ENCODE measurements around the gene ATP6V0C. TPM values are rescaled to one million over a fixed set of nuclear protein-coding genes. Genes with fewer than 3 reads are reported as not detected.

ATP6V0C gene
- polyA plus RNA-seq, 1 donor from 2014 or later: 100 TPM

DNA sequence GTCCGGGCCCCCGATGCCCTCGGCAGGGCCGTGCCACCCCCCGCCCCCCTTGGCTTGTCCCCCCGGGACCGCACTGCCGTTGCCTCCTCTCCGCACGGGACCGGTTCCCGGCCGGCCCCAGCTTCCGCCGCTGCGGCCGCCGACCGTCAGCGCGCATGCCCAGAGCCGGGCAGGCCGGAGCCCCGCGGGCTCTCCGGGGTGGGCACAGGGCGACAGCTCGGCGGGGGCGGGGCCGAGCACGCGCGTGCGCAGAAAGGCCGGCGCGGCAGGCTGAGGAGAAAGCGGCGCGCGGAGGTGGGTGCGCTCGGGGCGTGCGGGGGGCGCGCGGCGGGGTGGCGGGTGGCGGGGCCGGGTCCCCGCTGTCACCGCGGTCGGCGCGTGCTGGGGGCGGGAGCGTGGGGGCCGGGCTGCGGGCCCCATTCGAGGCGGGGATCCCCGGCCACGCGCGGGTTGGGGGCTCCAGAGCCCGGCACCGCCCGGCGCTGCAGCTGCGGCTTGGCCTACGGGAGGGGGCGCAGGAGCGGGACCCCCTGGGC is 38.8 kb upstream of the ATP6V0C start, which contains the start of gene TBC1D24:
Gene TBC1D24, plus strand, starts transcription at position 251 of the 536 bp plus-strand sequence. CDS start 21,022 bp downstream, outside the sequence.
- Histone ChIP-seq H2AFZ (ENCODE audit: low read depth, low read length) (peak within 1 kb of the TSS; percentile 60), H4K20me1 (ENCODE audit: insufficient read depth) (no peaks in the 10 kb centered on the region), H3K4me2 (ENCODE audit: low read length) (peak within 1 kb of the TSS; percentile 89), H3K4me3 (ENCODE audit: low read length) (peak within 1 kb of the TSS; percentile 94), H3K9me2 (ENCODE audit: insufficient read depth, low read length) (no peaks in the 10 kb centered on the region), H3F3A (ENCODE audit: insufficient read depth, low read length, poor library complexity, severe bottlenecking) (no peaks in the 10 kb centered on the region), H3K9ac (ENCODE audit: low read length) (peak within 1 kb of the TSS; percentile 73), H3K79me2 (replicated peaks; ENCODE audit: insufficient read depth, low read length) (peaks cover 8% of the 10 kb centered on the region), H3K9me3 (ENCODE audit: low read length) (no peaks in the 10 kb centered on the region), H3K27ac (ENCODE audit: low read length) (peak within 1 kb of the TSS; percentile 16), H3K27me3 (ENCODE audit: insufficient read depth, low read depth, low read length) (no peaks in the 10 kb centered on the region), H3K36me3 (ENCODE audit: insufficient read depth, low read length) (no peaks in the 10 kb centered on the region)
- TF ChIP-seq EZH2 (IDR thresholded peaks at IDR 0.05; ENCODE audit: borderline replicate concordance, insufficient read depth, low read length, poor library complexity, severe bottlenecking): no peak
- peak; percentile 73 for TF ChIP-seq POLR2AphosphoS5 (IDR thresholded peaks at IDR 0.05)

DNA sequence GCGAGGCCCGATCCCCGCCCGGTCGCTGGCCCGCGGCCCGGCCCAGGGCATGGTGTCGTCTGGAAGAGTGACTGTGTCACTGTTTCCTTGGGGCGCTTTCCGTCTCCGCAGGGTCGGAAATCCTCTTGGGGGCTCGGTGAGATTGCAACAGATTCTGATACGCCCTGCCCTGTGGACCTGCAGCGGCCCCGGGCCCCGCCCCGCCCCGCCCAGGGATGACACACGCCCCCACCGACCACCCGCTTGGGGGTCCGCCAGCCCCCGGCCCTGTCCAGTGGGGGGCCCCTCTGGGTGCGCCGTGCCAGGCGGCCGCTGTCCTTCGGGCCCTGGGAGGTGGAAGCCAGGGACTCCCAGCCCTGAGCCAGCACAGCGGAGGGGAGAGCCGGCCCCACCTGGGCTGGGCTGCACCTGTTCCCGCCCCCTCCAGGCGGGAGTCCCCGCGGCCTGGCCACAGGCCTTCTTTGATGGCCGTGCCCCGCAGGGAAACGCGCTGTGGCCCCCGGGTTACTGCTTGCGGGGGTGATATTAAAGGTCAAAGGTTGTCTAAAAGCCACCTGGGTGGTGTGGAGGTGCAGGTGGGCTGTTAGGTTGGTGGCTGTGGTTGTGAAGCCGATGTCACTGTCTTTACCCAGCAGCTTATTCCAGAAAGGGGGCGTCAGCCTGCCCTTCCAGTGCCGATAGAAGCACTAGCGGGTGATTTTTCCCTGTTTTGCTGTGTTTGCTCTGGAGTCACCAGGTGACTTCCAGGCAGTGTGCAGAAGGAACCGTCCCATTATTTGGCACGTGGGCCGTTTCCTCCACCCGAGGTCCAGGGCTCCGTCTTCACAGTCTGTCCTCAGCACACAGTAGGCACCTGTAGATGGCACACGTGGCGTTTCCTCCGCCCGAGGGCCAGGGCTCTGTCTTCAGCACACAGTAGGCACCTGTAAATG is 38.1 kb upstream of the ATP6V0C start:
- Histone ChIP-seq H3K9ac (ENCODE audit: low read length) (peak overlapping the region; percentile 73), H3K4me2 (ENCODE audit: low read length) (peak overlapping the region; percentile 89), H3K36me3 (ENCODE audit: insufficient read depth, low read length) (no peaks in the 10 kb centered on the region), H3K9me2 (ENCODE audit: insufficient read depth, low read length) (no peaks in the 10 kb centered on the region), H4K20me1 (ENCODE audit: insufficient read depth) (no peaks in the 10 kb centered on the region), H3K27me3 (ENCODE audit: insufficient read depth, low read depth, low read length) (no peaks in the 10 kb centered on the region), H3K4me3 (ENCODE audit: low read length) (peak overlapping the region; percentile 94), H3F3A (ENCODE audit: insufficient read depth, low read length, poor library complexity, severe bottlenecking) (no peaks in the 10 kb centered on the region), H3K9me3 (ENCODE audit: low read length) (no peaks in the 10 kb centered on the region), H2AFZ (ENCODE audit: low read depth, low read length) (no peak overlapping the region), H3K79me2 (replicated peaks; ENCODE audit: insufficient read depth, low read length) (peaks cover 8% of the 10 kb centered on the region), H3K27ac (ENCODE audit: low read length) (no peak overlapping the region)
- TF ChIP-seq SMC3 (conservative IDR thresholded peaks at IDR 0.05; ENCODE audit: poor library complexity) (no peak), TAF1 (IDR thresholded peaks at IDR 0.05; ENCODE audit: low read depth) (no peak)
- TF ChIP-seq, protein P1, sequence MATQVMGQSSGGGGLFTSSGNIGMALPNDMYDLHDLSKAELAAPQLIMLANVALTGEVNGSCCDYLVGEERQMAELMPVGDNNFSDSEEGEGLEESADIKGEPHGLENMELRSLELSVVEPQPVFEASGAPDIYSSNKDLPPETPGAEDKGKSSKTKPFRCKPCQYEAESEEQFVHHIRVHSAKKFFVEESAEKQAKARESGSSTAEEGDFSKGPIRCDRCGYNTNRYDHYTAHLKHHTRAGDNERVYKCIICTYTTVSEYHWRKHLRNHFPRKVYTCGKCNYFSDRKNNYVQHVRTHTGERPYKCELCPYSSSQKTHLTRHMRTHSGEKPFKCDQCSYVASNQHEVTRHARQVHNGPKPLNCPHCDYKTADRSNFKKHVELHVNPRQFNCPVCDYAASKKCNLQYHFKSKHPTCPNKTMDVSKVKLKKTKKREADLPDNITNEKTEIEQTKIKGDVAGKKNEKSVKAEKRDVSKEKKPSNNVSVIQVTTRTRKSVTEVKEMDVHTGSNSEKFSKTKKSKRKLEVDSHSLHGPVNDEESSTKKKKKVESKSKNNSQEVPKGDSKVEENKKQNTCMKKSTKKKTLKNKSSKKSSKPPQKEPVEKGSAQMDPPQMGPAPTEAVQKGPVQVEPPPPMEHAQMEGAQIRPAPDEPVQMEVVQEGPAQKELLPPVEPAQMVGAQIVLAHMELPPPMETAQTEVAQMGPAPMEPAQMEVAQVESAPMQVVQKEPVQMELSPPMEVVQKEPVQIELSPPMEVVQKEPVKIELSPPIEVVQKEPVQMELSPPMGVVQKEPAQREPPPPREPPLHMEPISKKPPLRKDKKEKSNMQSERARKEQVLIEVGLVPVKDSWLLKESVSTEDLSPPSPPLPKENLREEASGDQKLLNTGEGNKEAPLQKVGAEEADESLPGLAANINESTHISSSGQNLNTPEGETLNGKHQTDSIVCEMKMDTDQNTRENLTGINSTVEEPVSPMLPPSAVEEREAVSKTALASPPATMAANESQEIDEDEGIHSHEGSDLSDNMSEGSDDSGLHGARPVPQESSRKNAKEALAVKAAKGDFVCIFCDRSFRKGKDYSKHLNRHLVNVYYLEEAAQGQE (IDR thresholded peaks at IDR 0.05; ENCODE audit: borderline replicate concordance): peak; percentile 8

DNA sequence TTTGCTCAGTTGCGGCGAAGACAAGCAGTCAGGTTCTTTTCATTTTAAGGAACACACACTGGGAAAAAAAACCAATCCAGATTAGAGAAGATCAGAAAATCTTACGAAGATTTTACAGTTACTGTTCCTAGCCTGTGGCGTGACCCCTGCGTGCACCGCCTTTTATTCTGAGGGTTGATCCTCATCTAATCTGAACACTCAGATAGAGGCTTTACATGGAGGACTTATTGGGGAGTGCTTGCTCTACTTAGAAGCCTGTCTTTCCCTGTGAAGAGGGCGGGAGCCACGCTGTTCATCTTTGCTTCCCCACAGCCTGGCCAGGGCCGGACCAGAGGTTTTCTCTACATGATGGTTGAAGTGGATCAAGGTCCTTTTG is 37.4 kb upstream of the ATP6V0C start:
- TF ChIP-seq TAF1 (IDR thresholded peaks at IDR 0.05; ENCODE audit: low read depth): no peak
- no peak for TF ChIP-seq SMC3 (conservative IDR thresholded peaks at IDR 0.05; ENCODE audit: poor library complexity)
- TF ChIP-seq EP300 (conservative IDR thresholded peaks at IDR 0.05; ENCODE audit: poor library complexity, severe bottlenecking): no peak
- TF ChIP-seq, protein P1 (IDR thresholded peaks at IDR 0.05; ENCODE audit: borderline replicate concordance): no peak
- no peak for TF ChIP-seq EZH2 (IDR thresholded peaks at IDR 0.05; ENCODE audit: borderline replicate concordance, insufficient read depth, low read length, poor library complexity, severe bottlenecking)
- TF ChIP-seq MXI1 (conservative IDR thresholded peaks at IDR 0.05; ENCODE audit: poor library complexity, severe bottlenecking): no peak
- no peak for TF ChIP-seq POLR2AphosphoS5 (IDR thresholded peaks at IDR 0.05)
- TF ChIP-seq RAD21 (conservative IDR thresholded peaks at IDR 0.05): no peak
- TF ChIP-seq, protein P2, sequence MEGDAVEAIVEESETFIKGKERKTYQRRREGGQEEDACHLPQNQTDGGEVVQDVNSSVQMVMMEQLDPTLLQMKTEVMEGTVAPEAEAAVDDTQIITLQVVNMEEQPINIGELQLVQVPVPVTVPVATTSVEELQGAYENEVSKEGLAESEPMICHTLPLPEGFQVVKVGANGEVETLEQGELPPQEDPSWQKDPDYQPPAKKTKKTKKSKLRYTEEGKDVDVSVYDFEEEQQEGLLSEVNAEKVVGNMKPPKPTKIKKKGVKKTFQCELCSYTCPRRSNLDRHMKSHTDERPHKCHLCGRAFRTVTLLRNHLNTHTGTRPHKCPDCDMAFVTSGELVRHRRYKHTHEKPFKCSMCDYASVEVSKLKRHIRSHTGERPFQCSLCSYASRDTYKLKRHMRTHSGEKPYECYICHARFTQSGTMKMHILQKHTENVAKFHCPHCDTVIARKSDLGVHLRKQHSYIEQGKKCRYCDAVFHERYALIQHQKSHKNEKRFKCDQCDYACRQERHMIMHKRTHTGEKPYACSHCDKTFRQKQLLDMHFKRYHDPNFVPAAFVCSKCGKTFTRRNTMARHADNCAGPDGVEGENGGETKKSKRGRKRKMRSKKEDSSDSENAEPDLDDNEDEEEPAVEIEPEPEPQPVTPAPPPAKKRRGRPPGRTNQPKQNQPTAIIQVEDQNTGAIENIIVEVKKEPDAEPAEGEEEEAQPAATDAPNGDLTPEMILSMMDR (IDR thresholded peaks at IDR 0.05; ENCODE audit: poor library complexity, severe bottlenecking): no peak
- no peak overlapping the region for H3K27ac ChIP-seq (ENCODE audit: low read length)
- H3K4me2 ChIP-seq (ENCODE audit: low read length): no peak overlapping the region
- H3K4me3 ChIP-seq (ENCODE audit: low read length): peak overlapping the region; percentile 94
- peaks cover 8% of the 10 kb centered on the region for H3K79me2 ChIP-seq (replicated peaks; ENCODE audit: insufficient read depth, low read length)
- no peaks in the 10 kb centered on the region for H3F3A ChIP-seq (ENCODE audit: insufficient read depth, low read length, poor library complexity, severe bottlenecking)
- H4K20me1 ChIP-seq (ENCODE audit: insufficient read depth): no peaks in the 10 kb centered on the region
- H3K36me3 ChIP-seq (ENCODE audit: insufficient read depth, low read length): no peaks in the 10 kb centered on the region
- no peak overlapping the region for H3K9ac ChIP-seq (ENCODE audit: low read length)
- H3K27me3 ChIP-seq (ENCODE audit: insufficient read depth, low read depth, low read length): no peaks in the 10 kb centered on the region
- H2AFZ ChIP-seq (ENCODE audit: low read depth, low read length): no peak overlapping the region
- no peaks in the 10 kb centered on the region for H3K9me3 ChIP-seq (ENCODE audit: low read length)
- H3K9me2 ChIP-seq (ENCODE audit: insufficient read depth, low read length): no peaks in the 10 kb centered on the region

All from neural cell (in vitro differentiated cells).